GM23338 (cell line): ENCODE results near the gene RAPGEF4. TPM values are rescaled to one million over a fixed set of nuclear protein-coding genes. Genes with fewer than 3 reads are reported as not detected.

Experiments
- ATAC-seq: fragments of 200-7000 bp; cut with Tn5 transposase; 3 replicates; pipeline ENCODE4 v1.9.1; 2020
- DNase-seq: peaks from one replicate; pipeline ENCODE4 v3.0.0-alpha.2; 2015; ENCODE audit warnings: low spot score
- H2AFZ ChIP-seq: fragments of 200-600 bp; sonication (generic); 2 replicates; pipeline ENCODE4 v1.8.0; 2016; ENCODE audit warnings: antibody characterized with exemption, mild to moderate bottlenecking, moderate library complexity
- H3F3A ChIP-seq: fragments of 200-600 bp; sonication (generic); replicated peaks from 2 replicates; pipeline ENCODE4 v1.8.0; 2017; ENCODE audit warnings: antibody characterized with exemption, mixed run types, low read depth
- H3K27ac ChIP-seq: fragments of 200-600 bp; sonication (generic); 2 replicates; pipeline ENCODE4 v1.6.1; 2016; ENCODE audit warnings: low read depth
- H3K27me3 ChIP-seq: fragments of 200-600 bp; sonication (generic); 2 replicates; pipeline ENCODE4 v1.8.0; 2016; ENCODE audit warnings: mild to moderate bottlenecking, mixed run types, moderate library complexity; ENCODE audit not compliant: insufficient read depth
- H3K36me3 ChIP-seq: fragments of 200-600 bp; sonication (generic); 2 replicates; pipeline ENCODE4 v1.8.0; 2016; ENCODE audit warnings: mild to moderate bottlenecking; ENCODE audit not compliant: insufficient read depth
- H3K4me1 ChIP-seq: fragments of 200-600 bp; sonication (generic); 2 replicates; pipeline ENCODE4 v1.8.0; 2016; ENCODE audit warnings: mild to moderate bottlenecking, moderate library complexity; ENCODE audit not compliant: insufficient read depth
- H3K4me2 ChIP-seq: fragments of 200-600 bp; sonication (generic); 2 replicates; pipeline ENCODE4 v1.7.1; 2017; ENCODE audit warnings: mixed run types
- H3K4me3 ChIP-seq: fragments of 200-600 bp; sonication (generic); 2 replicates; pipeline ENCODE4 v1.6.1; 2016; ENCODE audit warnings: mixed run types
- H3K79me2 ChIP-seq: fragments of 200-600 bp; sonication (generic); replicated peaks from 2 replicates; pipeline ENCODE4 v1.8.0; 2017; ENCODE audit warnings: mild to moderate bottlenecking; ENCODE audit not compliant: insufficient read depth
- H3K9me2 ChIP-seq: fragments of 200-600 bp; sonication (generic); 2 replicates; pipeline ENCODE4 v1.8.0; 2017; ENCODE audit not compliant: insufficient read depth
- H4K20me1 ChIP-seq: fragments of 200-600 bp; sonication (generic); replicated peaks from 2 replicates; pipeline ENCODE4 v1.8.0; 2017; ENCODE audit warnings: mild to moderate bottlenecking; ENCODE audit not compliant: insufficient read depth
- H3K27ac Mint-ChIP-seq: 2 replicates; pipeline ENCODE4 v1.8.0; 2020; ENCODE audit warnings: inconsistent platforms, mild to moderate bottlenecking, moderate library complexity, mixed read lengths
- H3K27me3 Mint-ChIP-seq: 3 replicates; pipeline ENCODE4 v1.8.0; 2022; ENCODE audit warnings: low read depth, mild to moderate bottlenecking, moderate library complexity, mixed read lengths, inconsistent platforms; ENCODE audit not compliant: insufficient read depth, poor library complexity
- H3K36me3 Mint-ChIP-seq: 3 replicates; pipeline ENCODE4 v1.8.0; 2021; ENCODE audit warnings: low read depth, mild to moderate bottlenecking, inconsistent platforms, moderate library complexity, mixed read lengths
- H3K4me1 Mint-ChIP-seq: 3 replicates; pipeline ENCODE4 v1.8.0; 2020; ENCODE audit warnings: mild to moderate bottlenecking, inconsistent platforms, mixed read lengths
- H3K4me3 Mint-ChIP-seq: 3 replicates; pipeline ENCODE4 v1.8.0; 2021; ENCODE audit warnings: moderate library complexity, mild to moderate bottlenecking, inconsistent platforms, mixed read lengths
- H3K9me3 Mint-ChIP-seq: 3 replicates; pipeline ENCODE4 v1.8.0; 2020; ENCODE audit warnings: moderate library complexity, mild to moderate bottlenecking, inconsistent platforms, mixed read lengths
- CTCF ChIP-seq, 2 experiments: fragments of 200-600 bp in 1 of 2; sonication (generic) in 1 of 2; conservative IDR thresholded peaks; 2 replicates each; pipeline versions ENCODE4 v1.5.1 to v1.6.1; 2016 to 2017; ENCODE audit warnings: antibody characterized with exemption in 2 of 2, low read depth in 2 of 2, mild to moderate bottlenecking in 2 of 2, moderate library complexity in 1 of 2
- EZH2phosphoT487 ChIP-seq: fragments of 200-600 bp; sonication (generic); IDR thresholded peaks from one replicate; pipeline ENCODE4 v1.8.1; 2018; ENCODE audit warnings: antibody characterized with exemption; ENCODE audit not compliant: unreplicated experiment
- NANOG ChIP-seq: IDR thresholded peaks from 2 replicates; pipeline ENCODE4 v1.6.1; 2016; ENCODE audit warnings: antibody characterized with exemption, borderline replicate concordance
- POLR2AphosphoS5 ChIP-seq: IDR thresholded peaks from 2 replicates; pipeline ENCODE4 v1.6.1; 2016; ENCODE audit warnings: antibody characterized with exemption, low read depth
- STAT1 ChIP-seq: IDR thresholded peaks from one replicate; pipeline ENCODE4 v1.6.1; 2016; ENCODE audit warnings: antibody characterized with exemption; ENCODE audit not compliant: unreplicated experiment
- ZNF114 ChIP-seq: fragments of 250-450 bp; sonication (Bioruptor Pico); IDR thresholded peaks from 2 replicates; pipeline ENCODE4 v1.5.0; 2020; ENCODE audit warnings: mild to moderate bottlenecking, moderate library complexity
- ZNF331 ChIP-seq: fragments of 250-450 bp; sonication (Bioruptor Pico); IDR thresholded peaks from 2 replicates; pipeline ENCODE4 v1.5.0; 2020; ENCODE audit warnings: low read depth, mild to moderate bottlenecking, moderate library complexity
- polyA plus RNA-seq: library from polyadenylated mRNA; unstranded; fragments of >200 nt; fragmentation: Nextera tagmentation; extraction: Ambion mirVana; gene quantifications from 2 replicates; pipeline ENCODE4 v1.2.1, GENCODE V29; 2016
- total RNA-seq: library from RNA; depleted of rRNA; stranded (reverse); fragments of >200 nt; shearing (Covaris generic); gene quantifications from 2 replicates; pipeline ENCODE4 v1.2.3, GENCODE V29; 2014
- TF ChIP-seq, protein P1 (sequence below): IDR thresholded peaks from 2 replicates; pipeline ENCODE4 v1.6.1; 2016; ENCODE audit warnings: antibody characterized with exemption
- TF ChIP-seq, protein P2 (sequence below): fragments of 250-450 bp; sonication (Bioruptor Pico); IDR thresholded peaks from 2 replicates; pipeline ENCODE4 v1.5.0; 2020; ENCODE audit warnings: mild to moderate bottlenecking, moderate library complexity

RAPGEF4 gene
- total and polyA plus RNA-seq, 2 experiments from 2014 or later: 1.7 to 4.7 TPM

DNA sequence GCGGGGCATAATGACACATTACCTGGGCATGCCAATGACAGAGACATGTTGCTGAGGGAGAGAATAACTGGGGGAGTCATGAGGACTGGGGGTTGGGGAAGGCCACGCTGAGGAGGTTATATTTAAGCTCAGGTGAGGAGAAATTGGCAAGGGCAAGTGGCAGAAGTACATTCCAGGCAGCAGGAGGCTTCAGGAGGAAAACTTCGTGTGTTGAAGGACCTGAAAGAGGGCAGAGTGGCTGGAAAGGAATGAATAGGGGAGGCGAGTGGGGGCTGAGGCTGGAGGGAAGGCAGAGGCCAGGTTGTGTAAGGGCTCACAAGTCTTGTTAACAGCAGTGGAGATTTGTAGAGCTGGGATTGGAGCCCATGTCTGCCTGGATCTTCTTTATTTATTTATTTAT is 166.3 kb downstream of the RAPGEF4 start:
- peaks cover 4% of the 10 kb centered on the region for H3K27me3 Mint-ChIP-seq
- H3K36me3 ChIP-seq: no peaks in the 10 kb centered on the region
- no peak overlapping the region for H3K4me2 ChIP-seq
- H3K4me1 Mint-ChIP-seq: peaks cover 26% of the 10 kb centered on the region
- no peaks in the 10 kb centered on the region for H3K9me2 ChIP-seq
- H2AFZ ChIP-seq: no peak overlapping the region
- TF ChIP-seq ZNF114 (CRISPR knock-in tag) (no peak), CTCF (conservative IDR thresholded peaks at IDR 0.05; ENCODE audit: low read depth in 2 of 2) (no peak), POLR2AphosphoS5 (no peak), STAT1 (no peak), EZH2phosphoT487 (no peak), ZNF331 (CRISPR knock-in tag) (no peak), NANOG (no peak)
- TF ChIP-seq, protein P1, sequence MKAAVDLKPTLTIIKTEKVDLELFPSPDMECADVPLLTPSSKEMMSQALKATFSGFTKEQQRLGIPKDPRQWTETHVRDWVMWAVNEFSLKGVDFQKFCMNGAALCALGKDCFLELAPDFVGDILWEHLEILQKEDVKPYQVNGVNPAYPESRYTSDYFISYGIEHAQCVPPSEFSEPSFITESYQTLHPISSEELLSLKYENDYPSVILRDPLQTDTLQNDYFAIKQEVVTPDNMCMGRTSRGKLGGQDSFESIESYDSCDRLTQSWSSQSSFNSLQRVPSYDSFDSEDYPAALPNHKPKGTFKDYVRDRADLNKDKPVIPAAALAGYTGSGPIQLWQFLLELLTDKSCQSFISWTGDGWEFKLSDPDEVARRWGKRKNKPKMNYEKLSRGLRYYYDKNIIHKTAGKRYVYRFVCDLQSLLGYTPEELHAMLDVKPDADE: no peak
- H3F3A ChIP-seq: no peaks in the 10 kb centered on the region
- no peaks in the 10 kb centered on the region for H3K9me3 Mint-ChIP-seq
- no peaks in the 10 kb centered on the region for H3K79me2 ChIP-seq
- H3K4me3 Mint-ChIP-seq: no peak overlapping the region
- H3K27ac Mint-ChIP-seq: peak overlapping the region; percentile 5; the same call in 1 of the 2 replicates
- no peaks in the 10 kb centered on the region for H4K20me1 ChIP-seq
- H3K4me1 ChIP-seq: no peaks in the 10 kb centered on the region; the same call in 1 of the 2 replicates
- H3K4me3 ChIP-seq: no peak overlapping the region
- H3K36me3 Mint-ChIP-seq: no peaks in the 10 kb centered on the region
- DNase-seq: peak; percentile 21
- no peaks in the 10 kb centered on the region for H3K27me3 ChIP-seq
- ATAC-seq: no peak
- no peak overlapping the region for H3K27ac ChIP-seq

- Mint-ChIP-seq H3K4me1 (peaks cover 26% of the 10 kb centered on the region), H3K27ac (no peak overlapping the region), H3K27me3 (no peaks in the 10 kb centered on the region), H3K9me3 (no peaks in the 10 kb centered on the region), H3K36me3 (no peaks in the 10 kb centered on the region), H3K4me3 (no peak overlapping the region)
- Histone ChIP-seq H3K9me2 (no peaks in the 10 kb centered on the region), H2AFZ (no peak overlapping the region), H3K4me3 (no peak overlapping the region), H3K27me3 (no peaks in the 10 kb centered on the region), H3K27ac (no peak overlapping the region), H4K20me1 (no peaks in the 10 kb centered on the region), H3K79me2 (no peaks in the 10 kb centered on the region), H3F3A (no peaks in the 10 kb centered on the region), H3K4me2 (no peak overlapping the region), H3K4me1 (no peaks in the 10 kb centered on the region; the same call in 1 of the 2 replicates), H3K36me3 (no peaks in the 10 kb centered on the region)
- no peak for ATAC-seq
- no peak for DNase-seq
- TF ChIP-seq ZNF331 (CRISPR knock-in tag) (no peak), CTCF (conservative IDR thresholded peaks at IDR 0.05; ENCODE audit: low read depth in 2 of 2) (no peak)
- TF ChIP-seq, protein P2, sequence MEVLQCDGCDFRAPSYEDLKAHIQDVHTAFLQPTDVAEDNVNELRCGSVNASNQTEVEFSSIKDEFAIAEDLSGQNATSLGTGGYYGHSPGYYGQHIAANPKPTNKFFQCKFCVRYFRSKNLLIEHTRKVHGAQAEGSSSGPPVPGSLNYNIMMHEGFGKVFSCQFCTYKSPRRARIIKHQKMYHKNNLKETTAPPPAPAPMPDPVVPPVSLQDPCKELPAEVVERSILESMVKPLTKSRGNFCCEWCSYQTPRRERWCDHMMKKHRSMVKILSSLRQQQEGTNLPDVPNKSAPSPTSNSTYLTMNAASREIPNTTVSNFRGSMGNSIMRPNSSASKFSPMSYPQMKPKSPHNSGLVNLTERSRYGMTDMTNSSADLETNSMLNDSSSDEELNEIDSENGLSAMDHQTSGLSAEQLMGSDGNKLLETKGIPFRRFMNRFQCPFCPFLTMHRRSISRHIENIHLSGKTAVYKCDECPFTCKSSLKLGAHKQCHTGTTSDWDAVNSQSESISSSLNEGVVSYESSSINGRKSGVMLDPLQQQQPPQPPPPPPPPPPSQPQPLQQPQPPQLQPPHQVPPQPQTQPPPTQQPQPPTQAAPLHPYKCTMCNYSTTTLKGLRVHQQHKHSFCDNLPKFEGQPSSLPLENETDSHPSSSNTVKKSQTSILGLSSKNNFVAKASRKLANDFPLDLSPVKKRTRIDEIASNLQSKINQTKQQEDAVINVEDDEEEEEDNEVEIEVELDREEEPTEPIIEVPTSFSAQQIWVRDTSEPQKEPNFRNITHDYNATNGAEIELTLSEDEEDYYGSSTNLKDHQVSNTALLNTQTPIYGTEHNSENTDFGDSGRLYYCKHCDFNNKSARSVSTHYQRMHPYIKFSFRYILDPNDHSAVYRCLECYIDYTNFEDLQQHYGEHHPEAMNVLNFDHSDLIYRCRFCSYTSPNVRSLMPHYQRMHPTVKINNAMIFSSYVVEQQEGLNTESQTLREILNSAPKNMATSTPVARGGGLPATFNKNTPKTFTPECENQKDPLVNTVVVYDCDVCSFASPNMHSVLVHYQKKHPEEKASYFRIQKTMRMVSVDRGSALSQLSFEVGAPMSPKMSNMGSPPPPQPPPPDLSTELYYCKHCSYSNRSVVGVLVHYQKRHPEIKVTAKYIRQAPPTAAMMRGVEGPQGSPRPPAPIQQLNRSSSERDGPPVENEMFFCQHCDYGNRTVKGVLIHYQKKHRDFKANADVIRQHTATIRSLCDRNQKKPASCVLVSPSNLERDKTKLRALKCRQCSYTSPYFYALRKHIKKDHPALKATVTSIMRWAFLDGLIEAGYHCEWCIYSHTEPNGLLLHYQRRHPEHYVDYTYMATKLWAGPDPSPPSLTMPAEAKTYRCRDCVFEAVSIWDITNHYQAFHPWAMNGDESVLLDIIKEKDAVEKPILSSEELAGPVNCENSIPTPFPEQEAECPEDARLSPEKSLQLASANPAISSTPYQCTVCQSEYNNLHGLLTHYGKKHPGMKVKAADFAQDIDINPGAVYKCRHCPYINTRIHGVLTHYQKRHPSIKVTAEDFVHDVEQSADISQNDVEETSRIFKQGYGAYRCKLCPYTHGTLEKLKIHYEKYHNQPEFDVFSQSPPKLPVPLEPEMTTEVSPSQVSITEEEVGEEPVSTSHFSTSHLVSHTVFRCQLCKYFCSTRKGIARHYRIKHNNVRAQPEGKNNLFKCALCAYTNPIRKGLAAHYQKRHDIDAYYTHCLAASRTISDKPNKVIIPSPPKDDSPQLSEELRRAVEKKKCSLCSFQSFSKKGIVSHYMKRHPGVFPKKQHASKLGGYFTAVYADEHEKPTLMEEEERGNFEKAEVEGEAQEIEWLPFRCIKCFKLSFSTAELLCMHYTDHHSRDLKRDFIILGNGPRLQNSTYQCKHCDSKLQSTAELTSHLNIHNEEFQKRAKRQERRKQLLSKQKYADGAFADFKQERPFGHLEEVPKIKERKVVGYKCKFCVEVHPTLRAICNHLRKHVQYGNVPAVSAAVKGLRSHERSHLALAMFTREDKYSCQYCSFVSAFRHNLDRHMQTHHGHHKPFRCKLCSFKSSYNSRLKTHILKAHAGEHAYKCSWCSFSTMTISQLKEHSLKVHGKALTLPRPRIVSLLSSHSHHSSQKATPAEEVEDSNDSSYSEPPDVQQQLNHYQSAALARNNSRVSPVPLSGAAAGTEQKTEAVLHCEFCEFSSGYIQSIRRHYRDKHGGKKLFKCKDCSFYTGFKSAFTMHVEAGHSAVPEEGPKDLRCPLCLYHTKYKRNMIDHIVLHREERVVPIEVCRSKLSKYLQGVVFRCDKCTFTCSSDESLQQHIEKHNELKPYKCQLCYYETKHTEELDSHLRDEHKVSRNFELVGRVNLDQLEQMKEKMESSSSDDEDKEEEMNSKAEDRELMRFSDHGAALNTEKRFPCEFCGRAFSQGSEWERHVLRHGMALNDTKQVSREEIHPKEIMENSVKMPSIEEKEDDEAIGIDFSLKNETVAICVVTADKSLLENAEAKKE (CRISPR knock-in tag): no peak
Measured at GRCh38 chr2:172904236-172904635, 168.6 kb downstream of the RAPGEF4 start.
